ENCODE measurements around the gene SDC4. TPM values are rescaled to one million over a fixed set of nuclear protein-coding genes. Genes with fewer than 3 reads are reported as not detected.
A peak's percentile ranks its signal among the peaks of the same experiment; 100 is the strongest.
"Not testable (repeated sequence)": the region's sequence is repeated elsewhere in the genome, so short reads cannot be mapped to it uniquely, and the experiment has no call there.

Gene SDC4
- total and polyA plus RNA-seq, 3 experiments from 2014 or later: 1.5 to 98.1 (median 91.3) TPM

DNA sequence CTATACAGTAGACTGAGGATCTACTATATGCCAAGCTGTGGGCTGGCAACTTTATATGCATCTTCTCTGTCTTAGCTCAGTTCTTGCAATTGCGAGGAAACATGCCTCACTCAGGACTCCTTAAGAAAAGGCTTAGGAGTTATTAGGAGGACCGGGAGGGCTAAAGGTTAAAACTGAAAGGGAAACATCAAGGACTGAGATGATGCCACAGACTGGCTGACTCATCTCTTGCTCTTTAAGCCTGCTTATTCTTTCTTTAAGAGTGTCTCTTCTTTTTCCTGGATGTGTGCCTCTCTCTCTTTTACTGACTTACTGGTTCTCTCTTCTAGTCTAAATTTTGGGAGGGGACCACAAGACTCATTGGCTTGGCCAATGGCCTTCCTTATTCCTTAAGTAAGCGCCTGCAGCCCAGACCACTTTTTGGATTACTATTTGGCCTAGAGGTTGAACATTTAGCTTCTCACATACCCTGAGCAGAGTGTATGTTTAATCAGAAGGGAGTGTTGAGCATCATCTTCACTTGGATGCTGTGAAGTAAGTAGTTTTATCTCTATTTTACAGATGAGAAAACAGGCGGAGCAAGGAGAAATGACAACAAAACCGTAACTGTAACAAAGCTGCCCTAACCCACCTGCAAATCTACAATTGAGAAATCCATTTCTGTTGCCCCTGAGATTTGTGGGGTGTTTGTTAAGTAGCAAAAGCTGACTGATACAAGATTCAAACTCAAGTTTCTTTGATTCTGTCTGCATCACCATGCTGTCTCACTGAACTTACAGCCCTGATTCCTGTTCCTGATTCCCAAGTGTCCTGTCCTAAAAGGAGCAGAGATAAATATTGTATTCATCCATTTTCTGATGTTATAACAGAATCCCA lies 7.2 kb upstream of the SDC4 start:
- Mint-ChIP-seq H3K4me1 (peaks cover 13 to 36% (median 26%) of the 10 kb centered on the region in 3 donors), H3K4me3 (no peak overlapping the region), H3K9me3 (no peaks in the 10 kb centered on the region), H3K27ac (peak overlapping the region in 6 of 8 donors; percentile 30 to 75 (median 58)), H3K27me3 (no peaks in the 10 kb centered on the region), H3K36me3 (no peaks in the 10 kb centered on the region)
- no peaks in the 10 kb centered on the region for H3K36me3 ChIP-seq (ENCODE audit: insufficient read depth, low read length)
- ChIA-PET POLR2A (no interaction called here), CTCF (interaction anchor here (1.0 to 1.3 kb wide), 3 partner anchors 18 to 37 kb away, joined by 3 read pairs; no protein-coding TSS in a partner anchor)
- no peak overlapping the region for H3K27ac ChIP-seq (ENCODE audit: low read depth, low read length)
- H3K4me1 ChIP-seq (ENCODE audit: insufficient read depth, low read length): no peaks in the 10 kb centered on the region
- no peak overlapping the region for H3K4me3 ChIP-seq (ENCODE audit: low read length)
- H3K27me3 ChIP-seq (ENCODE audit: insufficient read depth, low read length, poor library complexity, severe bottlenecking): no peaks in the 10 kb centered on the region
- no peak for DNase-seq
- no peaks in the 10 kb centered on the region for H3K9me3 ChIP-seq (ENCODE audit: low read length)

DNA sequence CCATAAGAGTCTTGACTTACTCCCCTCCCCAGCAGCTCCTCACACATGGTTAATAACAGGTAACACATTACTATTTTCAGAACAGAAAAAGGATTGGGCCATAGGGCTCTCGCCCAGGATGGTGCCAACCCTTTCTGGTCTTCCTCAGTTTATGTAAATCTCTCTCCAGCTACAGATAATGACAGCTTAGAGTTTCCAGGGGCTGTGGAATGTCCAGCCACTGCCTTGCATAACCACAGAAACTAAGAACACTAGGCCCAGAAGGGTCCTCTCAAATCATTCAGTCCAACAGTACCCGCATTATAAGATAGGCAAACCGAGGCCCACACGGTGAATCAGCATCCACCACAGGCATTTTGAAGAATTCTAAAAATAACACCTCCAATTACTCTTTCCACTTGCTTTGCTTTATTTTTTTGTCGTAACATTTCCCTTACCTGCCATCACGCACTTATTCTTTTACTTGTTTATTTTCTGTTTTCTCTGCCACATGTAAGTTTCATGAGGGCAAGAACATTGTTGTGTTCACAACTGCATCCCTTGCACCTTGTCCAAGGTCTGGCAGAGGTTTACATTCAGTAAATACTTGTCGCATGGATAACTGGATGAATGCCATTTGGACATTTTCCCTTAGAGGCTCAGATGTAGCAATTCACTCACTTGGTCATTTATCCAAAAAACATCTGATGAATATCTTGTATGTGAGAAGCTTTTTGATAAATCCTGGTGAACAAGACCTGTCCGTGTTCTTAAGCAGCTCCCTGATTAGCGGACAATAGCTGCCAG lies 6.4 kb upstream of the SDC4 start:
- H3K4me3 Mint-ChIP-seq: no peak overlapping the region
- peaks cover 13 to 36% (median 26%) of the 10 kb centered on the region in 3 donors for H3K4me1 Mint-ChIP-seq
- CTCF ChIA-PET: interaction anchor here (1.0 to 1.3 kb wide), 5 partner anchors 9 to 36 kb away, joined by 3 to 4 read pairs (median 3); partner anchors contain the start of gene SYS1

DNA sequence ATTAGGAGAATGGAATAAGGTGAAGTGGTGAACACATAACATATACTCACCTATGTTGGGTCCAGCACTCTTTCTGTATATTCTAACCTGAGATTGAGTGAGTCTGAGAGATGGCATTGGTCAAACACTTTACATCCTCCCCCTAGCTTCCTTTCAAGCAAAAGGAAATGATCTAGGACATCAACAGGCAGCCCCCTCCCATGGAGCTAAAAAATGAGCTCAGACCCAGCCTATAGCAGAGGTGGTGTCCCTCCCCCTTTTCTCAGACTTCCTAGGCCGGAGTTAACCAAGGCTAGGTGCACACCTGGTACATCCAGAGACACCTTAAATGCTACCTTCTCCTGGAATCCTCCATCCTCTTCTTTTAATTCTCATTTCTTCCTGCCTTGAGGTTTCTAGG lies 5.5 kb upstream of the SDC4 start:
- H3K4me1 Mint-ChIP-seq: peaks cover 13 to 36% (median 26%) of the 10 kb centered on the region in 3 donors
- no peak overlapping the region for H3K4me3 Mint-ChIP-seq
- POLR2A ChIA-PET: no interaction called here

More for the DNA sequence above, 6.4 kb upstream of the SDC4 start:
- Mint-ChIP-seq H3K36me3 (no peaks in the 10 kb centered on the region), H3K27ac (peak overlapping the region in 2 of 8 donors; percentile 48 to 75), H3K27me3 (no peaks in the 10 kb centered on the region), H3K9me3 (no peaks in the 10 kb centered on the region)
- Histone ChIP-seq H3K9me3 (ENCODE audit: low read length) (no peaks in the 10 kb centered on the region), H3K27me3 (ENCODE audit: insufficient read depth, low read length, poor library complexity, severe bottlenecking) (no peaks in the 10 kb centered on the region), H3K4me3 (ENCODE audit: low read length) (no peak overlapping the region), H3K4me1 (ENCODE audit: insufficient read depth, low read length) (no peaks in the 10 kb centered on the region), H3K36me3 (ENCODE audit: insufficient read depth, low read length) (no peaks in the 10 kb centered on the region), H3K27ac (ENCODE audit: low read depth, low read length) (no peak overlapping the region)
- no peak for DNase-seq
- POLR2A ChIA-PET: no interaction called here

DNA sequence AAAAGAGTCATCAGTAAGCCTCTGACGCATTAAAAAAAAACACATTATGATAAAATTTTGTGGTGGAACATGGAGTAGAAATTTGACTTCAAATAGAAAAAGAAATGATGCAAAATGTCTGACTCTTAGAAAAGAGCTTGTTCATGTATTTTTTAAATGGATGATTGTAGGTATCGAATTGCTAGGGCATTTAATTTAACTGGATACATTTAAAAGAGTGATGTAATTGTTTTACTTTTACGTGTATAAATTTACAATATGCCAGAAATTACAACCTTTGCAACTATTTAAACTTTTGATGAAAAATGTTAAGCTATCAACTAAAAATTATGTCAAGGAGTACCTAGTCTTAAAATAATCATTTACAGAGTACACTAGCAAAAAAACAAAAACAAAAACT lies 4.5 kb upstream of the SDC4 start:
- Mint-ChIP-seq H3K4me1 (peaks cover 14 to 29% (median 25%) of the 10 kb centered on the region in 3 donors), H3K36me3 (no peaks in the 10 kb centered on the region), H3K27me3 (no peaks in the 10 kb centered on the region), H3K27ac (no peak overlapping the region), H3K9me3 (no peaks in the 10 kb centered on the region), H3K4me3 (no peak overlapping the region)
- H3K27me3 ChIP-seq (ENCODE audit: insufficient read depth, low read length, poor library complexity, severe bottlenecking): no peaks in the 10 kb centered on the region
- no peaks in the 10 kb centered on the region for H3K9me3 ChIP-seq (ENCODE audit: low read length)
- no peak overlapping the region for H3K27ac ChIP-seq (ENCODE audit: low read depth, low read length)
- no peak overlapping the region for H3K4me3 ChIP-seq (ENCODE audit: low read length)
- peaks cover 1% of the 10 kb centered on the region for H3K4me1 ChIP-seq (ENCODE audit: insufficient read depth, low read length)
- ChIA-PET CTCF (interaction anchor here (0.9 to 3.4 kb wide), 4 partner anchors 10 to 418 kb away, joined by 3 to 17 read pairs (median 7); partner anchors contain the start of gene SYS1), POLR2A (no interaction called here)
- DNase-seq: no peak
- no peaks in the 10 kb centered on the region for H3K36me3 ChIP-seq (ENCODE audit: insufficient read depth, low read length)

More for the DNA sequence above, 5.5 kb upstream of the SDC4 start:
- Histone ChIP-seq H3K4me3 (ENCODE audit: low read length) (no peak overlapping the region), H3K36me3 (ENCODE audit: insufficient read depth, low read length) (no peaks in the 10 kb centered on the region), H3K9me3 (ENCODE audit: low read length) (no peaks in the 10 kb centered on the region), H3K4me1 (ENCODE audit: insufficient read depth, low read length) (no peaks in the 10 kb centered on the region), H3K27ac (ENCODE audit: low read depth, low read length) (no peak overlapping the region), H3K27me3 (ENCODE audit: insufficient read depth, low read length, poor library complexity, severe bottlenecking) (no peaks in the 10 kb centered on the region)
- no peaks in the 10 kb centered on the region for H3K36me3 Mint-ChIP-seq
- CTCF ChIA-PET: interaction anchor here (1.0 to 1.1 kb wide), 2 partner anchors 10 to 20 kb away, joined by 4 read pairs; partner anchors contain the start of gene SYS1
- no peaks in the 10 kb centered on the region for H3K27me3 Mint-ChIP-seq
- H3K27ac Mint-ChIP-seq: peak overlapping the region in 2 of 8 donors; percentile 15 to 25
- H3K9me3 Mint-ChIP-seq: no peaks in the 10 kb centered on the region
- no peak for DNase-seq

DNA sequence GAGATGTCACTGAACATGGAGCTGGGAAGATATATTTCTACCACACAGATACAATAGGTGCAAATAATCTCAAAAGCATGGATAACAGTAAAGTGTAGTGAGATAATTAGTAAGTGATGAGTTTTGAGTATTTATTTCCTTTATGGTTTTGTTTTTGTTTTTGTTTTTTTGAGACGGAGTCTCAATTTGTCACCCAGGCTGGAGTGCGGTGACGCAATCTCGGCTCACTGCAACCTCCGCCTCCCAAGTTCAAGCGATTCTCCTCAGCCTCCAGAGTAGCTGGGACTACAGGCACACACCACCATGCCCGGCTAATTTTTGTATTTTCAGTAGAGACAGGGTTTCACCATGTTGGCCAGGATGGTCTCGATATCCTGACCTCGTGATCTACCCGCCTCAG lies 2.6 kb upstream of the SDC4 start:
- peaks cover 19 to 33% (median 24%) of the 10 kb centered on the region in 3 donors for H3K4me1 Mint-ChIP-seq
- H3K9me3 Mint-ChIP-seq; H3K27ac ChIP-seq (ENCODE audit: low read depth, low read length); H3K9me3 ChIP-seq (ENCODE audit: low read length); H3K4me3 ChIP-seq (ENCODE audit: low read length); POLR2A ChIA-PET; H3K27me3 Mint-ChIP-seq; H3K36me3 Mint-ChIP-seq; H3K27ac Mint-ChIP-seq; H3K4me3 Mint-ChIP-seq; H3K27me3 ChIP-seq (ENCODE audit: insufficient read depth, low read length, poor library complexity, severe bottlenecking); DNase-seq; H3K36me3 ChIP-seq (ENCODE audit: insufficient read depth, low read length); H3K4me1 ChIP-seq (ENCODE audit: insufficient read depth, low read length): not testable (repeated sequence)
- CTCF ChIA-PET: interaction anchor here (0.9 to 3.4 kb wide), 3 partner anchors 12 to 454 kb away, joined by 3 to 17 read pairs (median 10); partner anchors contain the start of gene SYS1

DNA sequence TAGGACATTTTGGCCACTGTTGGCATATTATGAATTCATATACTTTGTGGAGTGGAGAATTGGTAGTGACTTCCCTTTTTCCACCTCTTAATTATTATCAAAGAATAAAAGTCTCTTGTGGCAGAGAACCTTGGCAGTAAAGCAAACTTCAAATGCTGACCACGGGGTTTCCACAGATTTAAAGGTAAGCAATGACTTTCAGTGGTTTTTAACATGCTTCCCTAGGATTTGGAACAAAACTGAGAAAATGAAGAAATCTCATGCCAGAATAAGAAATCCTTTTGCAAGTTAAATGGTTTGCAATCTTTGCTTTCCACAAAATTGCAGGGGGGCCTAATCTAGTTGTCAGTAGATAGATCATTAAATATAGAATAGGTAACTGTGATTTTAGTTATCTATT lies 2.0 kb upstream of the SDC4 start:
- H3K9me3 ChIP-seq (ENCODE audit: low read length): no peaks in the 10 kb centered on the region
- ChIA-PET CTCF (interaction anchor here (3.4 kb wide), 1 partner anchor 13 kb away, joined by 17 read pairs; the partner anchor contains the start of gene SYS1), POLR2A (no interaction called here)
- H3K27ac ChIP-seq (ENCODE audit: low read depth, low read length): no peak overlapping the region
- no peaks in the 10 kb centered on the region for H3K27me3 ChIP-seq (ENCODE audit: insufficient read depth, low read length, poor library complexity, severe bottlenecking)
- peaks cover 15 to 29% (median 18%) of the 10 kb centered on the region in 3 donors for H3K4me1 Mint-ChIP-seq
- no peak overlapping the region for H3K4me3 ChIP-seq (ENCODE audit: low read length)
- peaks cover 2 to 3% of the 10 kb centered on the region in 2 donors for H3K27me3 Mint-ChIP-seq
- no peak overlapping the region for H3K27ac Mint-ChIP-seq
- DNase-seq: no peak
- H3K36me3 Mint-ChIP-seq: no peaks in the 10 kb centered on the region
- H3K4me1 ChIP-seq (ENCODE audit: insufficient read depth, low read length): peaks cover 8% of the 10 kb centered on the region
- H3K36me3 ChIP-seq (ENCODE audit: insufficient read depth, low read length): no peaks in the 10 kb centered on the region
- no peaks in the 10 kb centered on the region for H3K9me3 Mint-ChIP-seq
- peak overlapping the region in 1 of 7 donors; percentile 43 for H3K4me3 Mint-ChIP-seq

DNA sequence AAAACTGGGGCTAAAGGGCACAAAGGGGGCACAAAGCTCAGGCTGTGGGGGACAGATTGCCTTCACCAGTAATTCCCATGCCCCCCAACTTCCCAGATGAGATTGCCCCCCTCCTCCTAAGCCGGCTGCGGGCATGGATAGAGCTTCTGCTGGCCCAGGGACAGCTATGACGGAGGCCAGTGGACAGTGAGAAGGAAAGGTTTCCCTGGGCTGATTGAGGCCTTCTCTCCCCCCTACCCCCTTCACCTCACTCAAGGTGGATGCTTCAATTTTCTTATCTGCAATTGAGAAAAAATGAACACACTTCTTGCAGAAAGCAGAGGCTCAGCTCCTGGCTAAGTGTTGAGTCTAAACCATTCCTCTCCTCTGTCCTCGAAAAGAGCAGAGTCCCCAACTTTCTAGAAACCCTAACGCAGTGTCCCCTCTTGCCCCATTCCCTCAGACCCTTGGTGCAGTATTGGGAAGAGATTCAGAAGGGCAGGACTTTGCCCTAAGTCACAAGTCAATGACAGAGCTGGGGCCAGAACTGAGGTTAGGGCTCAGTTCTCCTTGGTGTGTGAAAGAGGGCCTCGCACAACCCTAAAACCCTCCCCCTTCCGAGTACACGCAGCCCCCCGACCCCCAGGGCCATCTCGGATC lies 808 bp downstream of the SDC4 start:
- H3K4me1 ChIP-seq (ENCODE audit: insufficient read depth, low read length): peaks cover 8% of the 10 kb centered on the region
- Mint-ChIP-seq H3K27ac (peak overlapping the region in 5 of 8 donors; percentile 38 to 63 (median 47)), H3K36me3 (no peaks in the 10 kb centered on the region), H3K4me3 (peak overlapping the region; percentile 62 to 91 (median 79)), H3K4me1 (peaks cover 13 to 14% (median 14%) of the 10 kb centered on the region in 3 donors), H3K9me3 (no peaks in the 10 kb centered on the region), H3K27me3 (peaks cover 2 to 3% of the 10 kb centered on the region in 2 donors)
- ChIA-PET POLR2A (interaction anchor here (1.6 kb wide), 1 partner anchor 12 kb away, joined by 4 read pairs; no protein-coding TSS in a partner anchor), CTCF (interaction anchor here (0.9 to 2.2 kb wide), 6 partner anchors 11 to 91 kb away, joined by 3 to 9 read pairs (median 4); no protein-coding TSS in a partner anchor)
- H3K27ac ChIP-seq (ENCODE audit: low read depth, low read length): peak overlapping the region; percentile 54
- peak overlapping the region; percentile 54 for H3K4me3 ChIP-seq (ENCODE audit: low read length)
- no peaks in the 10 kb centered on the region for H3K36me3 ChIP-seq (ENCODE audit: insufficient read depth, low read length)
- no peak for DNase-seq
- no peaks in the 10 kb centered on the region for H3K9me3 ChIP-seq (ENCODE audit: low read length)
- H3K27me3 ChIP-seq (ENCODE audit: insufficient read depth, low read length, poor library complexity, severe bottlenecking): no peaks in the 10 kb centered on the region

Data from CD8-positive, alpha-beta memory T cell (primary cell).